Kidney (tissue), 14 donors: ENCODE measurements around the gene GALNT1. TPM values are rescaled to one million over a fixed set of nuclear protein-coding genes. Genes with fewer than 3 reads are reported as not detected.

Source experiments
- DNase-seq, 5 donors: peaks; one replicate each; pipeline ENCODE4 v3.0.0-alpha.2; 2013 to 2020
- FAIRE-seq: peaks from 2 replicates; lab custom pipeline; 2012; peaks lifted over from hg19 to GRCh38; lab: Jason Lieb, UNC
- H3K27ac ChIP-seq, 2 donors: one replicate each; pipeline ENCODE4 v1.7.0; 2013; ENCODE audit warnings: low read depth in 2 of 2, low read length in 2 of 2, inconsistent platforms in 1 of 2
- H3K27me3 ChIP-seq: one replicate; pipeline ENCODE4 v1.7.1; 2013; ENCODE audit warnings: low read length, inconsistent platforms; ENCODE audit not compliant: control insufficient read depth, insufficient read depth
- H3K36me3 ChIP-seq, 3 donors: one replicate each; pipeline versions ENCODE4 v1.7.0 to v1.7.1; 2013; ENCODE audit warnings: low read length in 3 of 3, control low read depth in 1 of 3, inconsistent platforms in 1 of 3; ENCODE audit not compliant: insufficient read depth in 3 of 3, control insufficient read depth in 2 of 3
- H3K4me1 ChIP-seq, 3 donors: one replicate each; pipeline versions ENCODE4 v1.7.0 to v1.7.1; 2013; ENCODE audit warnings: low read length in 3 of 3, inconsistent platforms in 1 of 3, low read depth in 1 of 3; ENCODE audit not compliant: control insufficient read depth in 2 of 3, insufficient read depth in 2 of 3
- H3K4me3 ChIP-seq, 3 donors: one replicate each; pipeline versions ENCODE4 v1.7.0 to v1.8.1; 2013; ENCODE audit warnings: low read length in 3 of 3, control low read depth in 1 of 3, inconsistent platforms in 1 of 3
- H3K9ac ChIP-seq, 3 donors: one replicate each; pipeline versions ENCODE4 v1.7.0 to v1.7.1; 2013; ENCODE audit warnings: low read length in 3 of 3, control low read depth in 1 of 3, inconsistent platforms in 1 of 3
- H3K9me3 ChIP-seq, 3 donors: one replicate each; pipeline versions ENCODE4 v1.7.0 to v1.7.1; 2013; ENCODE audit warnings: low read length in 3 of 3, control low read depth in 1 of 3, inconsistent platforms in 1 of 3; ENCODE audit not compliant: control insufficient read depth in 2 of 3, insufficient read depth in 1 of 3
- CTCF ChIP-seq: IDR thresholded peaks from 3 replicates; pipeline ENCODE4 v1.5.1; 2012; ENCODE audit warnings: mild to moderate bottlenecking, moderate library complexity, borderline replicate concordance; ENCODE audit not compliant: insufficient read depth; ENCODE audit errors: extremely low read depth
- intact Hi-C: fragments of 100-400 bp; cut with DNase I; formaldehyde crosslinking; loops from one replicate; pipeline ENCODE4 v1.11.1; 2022
- polyA plus RNA-seq: library from polyadenylated mRNA; stranded (reverse); fragments of 350-450 nt; fragmentation: Illumina TruSeq; extraction: RNeasy Lipid Tissue Mini Kit (QIAGEN cat#74804); gene quantifications from one replicate; pipeline ENCODE4 v1.2.3, GENCODE V29; 2014; ENCODE audit warnings: low read depth, low replicate concordance; ENCODE audit not compliant: insufficient read depth
- total RNA-seq: library from RNA; stranded (reverse); fragmentation: NEBNext Ultra II Directional; extraction: Animal tissue kit (Norgen Biotek cat#: 25700); gene quantifications from one replicate; pipeline ENCODE4 v1.2.1, GENCODE V29; 2021
- donor health status: control.
- donor health status: control.
- donor health status: control.
- donor health status: control.
- donor health status: control.
- donor health status: DM: yes; HTN: yes; CAD: no.
- donor health status: Normal renal cell carcinoma (clear cell type).

Gene GALNT1
- total and polyA plus RNA-seq, 2 donors from 2014 or later: 11.8 to 59.3 TPM

GRCh38 chr18:35696307-35696706 is 114.8 kb downstream of the GALNT1 start:
- Histone ChIP-seq H3K36me3 (peaks cover 0 to 4% (median 4%) of the 10 kb centered on the region in 3 donors), H3K9me3 (no peaks in the 10 kb centered on the region), H3K9ac (no peak overlapping the region), H3K27ac (no peak overlapping the region), H3K27me3 (no peaks in the 10 kb centered on the region), H3K4me3 (no peak overlapping the region), H3K4me1 (no peaks in the 10 kb centered on the region)
- no peak for FAIRE-seq
- no peak for TF ChIP-seq CTCF
- DNase-seq: no peak
- intact Hi-C loops: no loop called here

- H3K4me1 ChIP-seq: no peaks in the 10 kb centered on the region
- peaks cover 0 to 2% (median under 1%) of the 10 kb centered on the region in 3 donors for H3K36me3 ChIP-seq
- no peak for DNase-seq
- intact Hi-C loops: no loop called here
- H3K9ac ChIP-seq: no peak overlapping the region
- H3K4me3 ChIP-seq: no peak overlapping the region
- FAIRE-seq: no peak
- H3K27me3 ChIP-seq: no peaks in the 10 kb centered on the region
- TF ChIP-seq CTCF: no peak
- H3K9me3 ChIP-seq: no peaks in the 10 kb centered on the region
- H3K27ac ChIP-seq: no peak overlapping the region
Measured at GRCh38 chr18:35697869-35698268, 116.3 kb downstream of the GALNT1 start.

GRCh38 chr18:35703043-35703688 is 121.6 kb downstream of the GALNT1 start:
- Histone ChIP-seq H3K9me3 (no peaks in the 10 kb centered on the region), H3K27me3 (no peaks in the 10 kb centered on the region), H3K9ac (no peak overlapping the region), H3K36me3 (no peaks in the 10 kb centered on the region), H3K27ac (no peak overlapping the region), H3K4me3 (no peak overlapping the region), H3K4me1 (no peaks in the 10 kb centered on the region)
- FAIRE-seq (peak; percentile 23), DNase-seq (peak in 1 of 5 donors; percentile 2)
- intact Hi-C loops: no loop called here
- no peak for TF ChIP-seq CTCF
